CD14-positive monocyte (primary cell): ENCODE measurements around the gene ITPR1. TPM values are rescaled to one million over a fixed set of nuclear protein-coding genes. Genes with fewer than 3 reads are reported as not detected.

Experiments
- DNase-seq, 3 donors: peaks; one replicate each; pipeline ENCODE4 v3.0.0-alpha.2; 2011 to 2022
- H2AFZ ChIP-seq: 2 replicates; pipeline ENCODE4 v1.6.0; 2012; ENCODE audit warnings: mild to moderate bottlenecking, low read depth, low read length, inconsistent platforms; ENCODE audit not compliant: insufficient read depth, poor library complexity, severe bottlenecking
- H3K27ac ChIP-seq, 2 donors: 1 replicate in 1 of 2; 2 replicates in 1 of 2; pipeline ENCODE4 v1.5.1; 2012 to 2013; ENCODE audit warnings: low read length in 2 of 2, control low read depth in 1 of 2, inconsistent platforms in 1 of 2, low read depth in 1 of 2, mild to moderate bottlenecking in 1 of 2
- H3K27me3 ChIP-seq, 2 donors: one replicate each; pipeline versions ENCODE4 v1.6.0 to v1.6.1; 2011 to 2013; ENCODE audit warnings: low read length in 2 of 2; ENCODE audit not compliant: control insufficient read depth in 2 of 2, insufficient read depth in 2 of 2
- H3K36me3 ChIP-seq, 2 donors: replicated peaks in 1 of 2; 1 replicate in 1 of 2; 2 replicates in 1 of 2; pipeline versions ENCODE4 v1.5.1 to v1.6.1; 2012 to 2013; ENCODE audit warnings: low read length in 2 of 2, control low read depth in 1 of 2, inconsistent platforms in 1 of 2, mild to moderate bottlenecking in 1 of 2; ENCODE audit not compliant: insufficient read depth in 2 of 2, control insufficient read depth in 1 of 2
- H3K4me1 ChIP-seq, 2 donors: 1 replicate in 1 of 2; 2 replicates in 1 of 2; pipeline versions ENCODE4 v1.5.1 to v1.6.1; 2012 to 2013; ENCODE audit warnings: low read length in 2 of 2, control low read depth in 1 of 2, inconsistent platforms in 1 of 2, mild to moderate bottlenecking in 1 of 2, moderate library complexity in 1 of 2; ENCODE audit not compliant: insufficient read depth in 2 of 2, control insufficient read depth in 1 of 2
- H3K4me2 ChIP-seq: replicated peaks from 2 replicates; pipeline ENCODE3; 2012; ENCODE audit warnings: low read length, moderate library complexity, mild to moderate bottlenecking; ENCODE audit not compliant: poor library complexity, severe bottlenecking; ENCODE audit errors: extremely low read depth
- H3K4me3 ChIP-seq, 3 experiments: fragments of 200-600 bp in 1 of 3; sonication (generic) in 1 of 3; replicated peaks in 1 of 3; 1 replicate in 2 of 3; 2 replicates in 1 of 3; pipeline ENCODE4 v1.5.1; 2011 to 2013; ENCODE audit warnings: low read length in 3 of 3, mild to moderate bottlenecking in 3 of 3, control low read depth in 2 of 3, low read depth in 2 of 3, inconsistent platforms in 1 of 3, moderate library complexity in 1 of 3
- H3K79me2 ChIP-seq: 2 replicates; pipeline ENCODE4 v1.6.0; 2012; ENCODE audit warnings: mild to moderate bottlenecking, control low read depth, inconsistent platforms, low read length, moderate library complexity; ENCODE audit not compliant: insufficient read depth
- H3K9ac ChIP-seq: 2 replicates; pipeline ENCODE4 v1.6.0; 2017; ENCODE audit warnings: low read length, mild to moderate bottlenecking; ENCODE audit not compliant: insufficient read depth, poor library complexity, severe bottlenecking
- H3K9me3 ChIP-seq, 2 donors: replicated peaks in 1 of 2; 1 replicate in 1 of 2; 2 replicates in 1 of 2; pipeline versions ENCODE4 v1.5.1 to v1.6.1; 2012 to 2013; ENCODE audit warnings: low read length in 2 of 2, control low read depth in 1 of 2; ENCODE audit not compliant: control insufficient read depth in 1 of 2, insufficient read depth in 1 of 2
- H4K20me1 ChIP-seq: 2 replicates; pipeline ENCODE4 v1.6.0; 2012; ENCODE audit warnings: mild to moderate bottlenecking, low read length, control low read depth, moderate library complexity; ENCODE audit not compliant: insufficient read depth
- H3K27ac Mint-ChIP-seq, 7 donors: one replicate each; pipeline ENCODE4 v1.8.0; 2020; ENCODE audit warnings: mild to moderate bottlenecking in 7 of 7, mixed read lengths in 7 of 7, moderate library complexity in 6 of 7, inconsistent platforms in 2 of 7
- H3K27me3 Mint-ChIP-seq, 3 donors: one replicate each; pipeline ENCODE4 v1.8.0; 2021 to 2022; ENCODE audit warnings: low read depth in 3 of 3, mild to moderate bottlenecking in 3 of 3, mixed read lengths in 3 of 3, moderate library complexity in 3 of 3, inconsistent platforms in 1 of 3
- H3K36me3 Mint-ChIP-seq, 2 donors: one replicate each; pipeline ENCODE4 v1.8.0; 2020; ENCODE audit warnings: mixed read lengths in 2 of 2, inconsistent platforms in 1 of 2, mild to moderate bottlenecking in 1 of 2
- H3K4me1 Mint-ChIP-seq: one replicate; pipeline ENCODE4 v1.8.0; 2020; ENCODE audit warnings: mild to moderate bottlenecking, mixed read lengths
- H3K4me3 Mint-ChIP-seq, 2 donors: one replicate each; pipeline ENCODE4 v1.8.0; 2020; ENCODE audit warnings: mild to moderate bottlenecking in 2 of 2, mixed read lengths in 2 of 2, moderate library complexity in 1 of 2
- H3K9me3 Mint-ChIP-seq, 7 donors: one replicate each; pipeline ENCODE4 v1.8.0; 2020 to 2022; ENCODE audit warnings: mixed read lengths in 7 of 7, mild to moderate bottlenecking in 6 of 7, moderate library complexity in 6 of 7, inconsistent platforms in 2 of 7
- WGBS: methylation state at CpG from one replicate; pipeline ENCODE4 v1.1.5; 2013; ENCODE audit warnings: missing lambda C conversion rate; ENCODE audit not compliant: insufficient coverage; 5-methylcytosine and 5-hydroxymethylcytosine counted together
- intact Hi-C, 2 donors: fragments of 100-400 bp; cut with micrococcal nuclease; formaldehyde crosslinking; loops; one replicate each; pipeline versions ENCODE4 v1.15.0 to v1.15.1; 2023
- polyA plus RNA-seq, 3 donors: library from polyadenylated mRNA; depleted of rRNA in 1 of 3; unstranded in 2 of 3; stranded (reverse) in 1 of 3; fragments of 300-500 nt in 2 of 3; fragments of >200 nt in 1 of 3; fragmentation: Illumina TruSeq in 2 of 3; gene quantifications; 1 replicate in 2 of 3; 2 replicates in 1 of 3; pipeline ENCODE4 v1.2.3, GENCODE V29; 2012 to 2021
- TF ChIP-seq, protein P1 (sequence below): fragments of 200-600 bp; IDR thresholded peaks from one replicate; pipeline ENCODE4 v1.8.0; 2022; ENCODE audit warnings: antibody characterized with exemption, mild to moderate bottlenecking

The ITPR1 gene
- polyA plus RNA-seq, 3 donors = 3.2 to 21.1 (median 7.1) TPM

DNA sequence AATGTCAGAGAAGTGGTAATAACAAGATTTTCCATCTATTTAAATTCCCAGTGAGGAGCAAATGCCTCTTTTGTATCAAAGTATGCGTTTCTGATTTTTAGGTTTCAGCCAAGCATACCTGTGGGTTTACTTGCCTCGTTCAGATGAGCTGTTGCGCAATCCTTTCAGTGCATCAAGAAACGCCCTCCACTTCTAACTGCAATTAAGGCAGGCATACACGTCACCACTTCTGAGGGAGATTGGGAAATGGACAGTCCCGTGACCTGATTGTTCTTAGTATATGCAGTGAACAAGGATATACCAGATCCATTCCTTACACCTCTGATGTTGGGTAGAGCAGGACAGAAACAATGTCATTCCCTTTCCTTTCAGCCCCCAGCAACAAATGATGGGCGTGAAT, 219.0 kb downstream of the ITPR1 start:
- intact Hi-C loops = loop anchor here in 1 of 2 donors (5.0 kb wide), 1 partner anchor 265 kb away; the partner anchor contains the start of gene BHLHE40
- Histone ChIP-seq H3K27me3 (no peaks in the 10 kb centered on the region), H3K27ac (peak overlapping the region in 1 of 2 donors; percentile 60), H3K9ac (no peak overlapping the region), H3K4me1 (peaks cover 11 to 12% of the 10 kb centered on the region in 2 donors), H3K36me3 (peaks cover 50 to 85% of the 10 kb centered on the region in 2 donors), H2AFZ (no peak overlapping the region), H3K79me2 (no peaks in the 10 kb centered on the region), H4K20me1 (no peaks in the 10 kb centered on the region), H3K4me2 (no peak overlapping the region), H3K9me3 (no peaks in the 10 kb centered on the region), H3K4me3 (no peak overlapping the region)
- no CpG with 5 or more reads among the region's 7 CpGs for WGBS
- TF ChIP-seq, protein P1, sequence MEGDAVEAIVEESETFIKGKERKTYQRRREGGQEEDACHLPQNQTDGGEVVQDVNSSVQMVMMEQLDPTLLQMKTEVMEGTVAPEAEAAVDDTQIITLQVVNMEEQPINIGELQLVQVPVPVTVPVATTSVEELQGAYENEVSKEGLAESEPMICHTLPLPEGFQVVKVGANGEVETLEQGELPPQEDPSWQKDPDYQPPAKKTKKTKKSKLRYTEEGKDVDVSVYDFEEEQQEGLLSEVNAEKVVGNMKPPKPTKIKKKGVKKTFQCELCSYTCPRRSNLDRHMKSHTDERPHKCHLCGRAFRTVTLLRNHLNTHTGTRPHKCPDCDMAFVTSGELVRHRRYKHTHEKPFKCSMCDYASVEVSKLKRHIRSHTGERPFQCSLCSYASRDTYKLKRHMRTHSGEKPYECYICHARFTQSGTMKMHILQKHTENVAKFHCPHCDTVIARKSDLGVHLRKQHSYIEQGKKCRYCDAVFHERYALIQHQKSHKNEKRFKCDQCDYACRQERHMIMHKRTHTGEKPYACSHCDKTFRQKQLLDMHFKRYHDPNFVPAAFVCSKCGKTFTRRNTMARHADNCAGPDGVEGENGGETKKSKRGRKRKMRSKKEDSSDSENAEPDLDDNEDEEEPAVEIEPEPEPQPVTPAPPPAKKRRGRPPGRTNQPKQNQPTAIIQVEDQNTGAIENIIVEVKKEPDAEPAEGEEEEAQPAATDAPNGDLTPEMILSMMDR = no peak
- Mint-ChIP-seq H3K9me3 (peaks cover 0 to 3% (median 0%) of the 10 kb centered on the region in 7 donors), H3K36me3 (peaks cover 59 to 81% of the 10 kb centered on the region in 2 donors), H3K27me3 (no peaks in the 10 kb centered on the region), H3K27ac (peak overlapping the region; percentile 34 to 87 (median 60)), H3K4me1 (peaks cover 13% of the 10 kb centered on the region), H3K4me3 (no peak overlapping the region)
- DNase-seq = peak; percentile 69 to 89 (median 87)

DNA sequence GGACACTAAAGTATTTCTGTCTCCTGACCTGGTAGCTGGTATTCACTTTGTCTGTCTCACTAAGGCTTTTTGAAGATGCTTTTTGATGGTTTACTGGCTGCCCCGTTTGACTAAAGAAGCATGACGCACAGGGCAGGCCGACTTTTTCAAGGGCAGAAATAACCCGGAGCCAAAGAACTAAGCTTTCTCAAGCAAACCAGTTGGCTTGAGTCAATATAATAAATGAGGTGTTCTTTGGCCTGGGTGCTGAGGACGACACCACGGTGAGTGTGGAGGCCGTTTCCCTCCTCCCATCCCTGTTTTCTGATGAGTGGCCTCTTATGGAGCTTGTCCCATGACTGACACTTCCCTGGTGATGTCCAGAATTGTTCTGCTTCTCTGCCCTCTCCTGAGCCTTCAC, 220.9 kb downstream of the ITPR1 start:
- Histone ChIP-seq H3K4me3 (no peak overlapping the region), H3K4me1 (peaks cover 11 to 12% of the 10 kb centered on the region in 2 donors), H3K36me3 (peaks cover 47 to 85% of the 10 kb centered on the region in 2 donors), H3K9ac (no peak overlapping the region), H3K79me2 (no peaks in the 10 kb centered on the region), H3K27me3 (no peaks in the 10 kb centered on the region), H4K20me1 (no peaks in the 10 kb centered on the region), H3K27ac (no peak overlapping the region), H3K9me3 (no peaks in the 10 kb centered on the region), H3K4me2 (no peak overlapping the region), H2AFZ (no peak overlapping the region)
- intact Hi-C loops = loop anchor here in 1 of 2 donors (5.0 kb wide), 1 partner anchor 263 kb away; the partner anchor contains the start of gene BHLHE40
- no peak overlapping the region for H3K4me3 Mint-ChIP-seq
- peaks cover 0 to 2% (median 0%) of the 10 kb centered on the region in 7 donors for H3K9me3 Mint-ChIP-seq
- DNase-seq = no peak
- no peaks in the 10 kb centered on the region for H3K27me3 Mint-ChIP-seq
- peak overlapping the region in 1 of 7 donors; percentile 60 for H3K27ac Mint-ChIP-seq
- TF ChIP-seq, protein P1 = no peak
- H3K36me3 Mint-ChIP-seq = peaks cover 61 to 78% of the 10 kb centered on the region in 2 donors
- WGBS = 97% methylated on average over 6 of the region's 7 CpGs
- H3K4me1 Mint-ChIP-seq = peaks cover 12% of the 10 kb centered on the region
